Caco-2 (cell line): ENCODE measurements around the gene RPL10. TPM values are rescaled to one million over a fixed set of nuclear protein-coding genes. Genes with fewer than 3 reads are reported as not detected.
A peak's percentile ranks its signal among the peaks of the same experiment; 100 is the strongest.

Experiments used
- BruUV-seq: library from RNA; stranded (reverse); fragments of 400-500 nt; replicated peaks from 2 replicates; lab custom pipeline; 2021; lab: Mats Ljungman, UMichigan
- CTCF ChIA-PET: fragments of 300-600 bp; sonication (Branson Sonifier 250); formaldehyde crosslinking; loops from one replicate; lab custom pipeline; 2022; ENCODE audit warnings: antibody characterized with exemption; lab: Charles Lee
- POLR2A ChIA-PET: fragments of 300-600 bp; sonication (Branson Sonifier 250); formaldehyde crosslinking; loops from one replicate; lab custom pipeline; 2022; ENCODE audit warnings: antibody characterized with exemption; lab: Charles Lee
- DNase-seq, 2 experiments: peaks; one replicate each; pipeline versions ENCODE4 v3.0.0 to v3.0.0-alpha.2; 2020 to 2022
- H3K27me3 ChIP-seq: replicated peaks from 2 replicates; pipeline ENCODE4 v1.6.0; 2011; ENCODE audit warnings: low read length; ENCODE audit not compliant: control insufficient read depth, insufficient read depth
- H3K36me3 ChIP-seq: 2 replicates; pipeline ENCODE4 v1.5.1; 2011; ENCODE audit warnings: low read length; ENCODE audit not compliant: control insufficient read depth, insufficient read depth
- H3K4me1 ChIP-seq: fragments of 250-450 bp; sonication (Bioruptor Pico); 2 replicates; pipeline ENCODE4 v1.5.1; 2020; ENCODE audit warnings: mild to moderate bottlenecking
- H3K4me3 ChIP-seq: 2 replicates; pipeline ENCODE4 v1.5.1; 2011; ENCODE audit warnings: low read depth, mild to moderate bottlenecking, control low read depth, low read length
- H3K9me3 ChIP-seq: fragments of 250-450 bp; sonication (Bioruptor Pico); 2 replicates; pipeline ENCODE4 v1.5.1; 2020; ENCODE audit warnings: mild to moderate bottlenecking, moderate library complexity
- H3K27ac Mint-ChIP-seq: one replicate; pipeline ENCODE4 v1.8.0; 2022; ENCODE audit warnings: mixed read lengths; ENCODE audit not compliant: unreplicated experiment
- H3K27me3 Mint-ChIP-seq: one replicate; pipeline ENCODE4 v1.8.0; 2022; ENCODE audit warnings: mixed read lengths; ENCODE audit not compliant: insufficient read depth, unreplicated experiment
- H3K36me3 Mint-ChIP-seq: one replicate; pipeline ENCODE4 v1.8.0; 2022; ENCODE audit warnings: mild to moderate bottlenecking, mixed read lengths; ENCODE audit not compliant: insufficient read depth, unreplicated experiment
- H3K4me1 Mint-ChIP-seq: one replicate; pipeline ENCODE4 v1.8.0; 2022; ENCODE audit warnings: low read depth, mixed read lengths; ENCODE audit not compliant: unreplicated experiment
- H3K4me3 Mint-ChIP-seq: one replicate; pipeline ENCODE4 v1.8.0; 2022; ENCODE audit warnings: mild to moderate bottlenecking, moderate library complexity, mixed read lengths; ENCODE audit not compliant: unreplicated experiment
- H3K9me3 Mint-ChIP-seq: one replicate; pipeline ENCODE4 v1.8.0; 2022; ENCODE audit warnings: mixed read lengths; ENCODE audit not compliant: unreplicated experiment
- intact Hi-C: fragments of 100-400 bp; cut with micrococcal nuclease; formaldehyde crosslinking; loops from one replicate; pipeline ENCODE4 v1.10.0; 2022; ENCODE audit not compliant: unreplicated experiment
- total RNA-seq: library from RNA; stranded (reverse); gene quantifications from 2 replicates; pipeline ENCODE4 v1.2.3, GENCODE V29; 2022
- TF ChIP-seq, protein P1 (sequence below), 2 experiments: fragments of 200-600 bp in 1 of 2; IDR thresholded peaks; 1 replicate in 1 of 2; 2 replicates in 1 of 2; pipeline versions ENCODE4 v1.5.1 to v1.8.0; 2011 to 2022; ENCODE audit warnings: antibody characterized with exemption in 1 of 2, control low read depth in 1 of 2, inconsistent platforms in 1 of 2, low read depth in 1 of 2, low read length in 1 of 2, mild to moderate bottlenecking in 1 of 2, moderate library complexity in 1 of 2; ENCODE audit not compliant: insufficient read depth in 1 of 2, severe bottlenecking in 1 of 2, unreplicated experiment in 1 of 2

The RPL10 gene
- total RNA-seq, 1 experiment from 2014 or later, result 2,081 TPM

GRCh38 chrX:154419688-154420401, 21.7 kb downstream of the RPL10 start:
- ChIA-PET CTCF (no interaction called here), POLR2A (no interaction called here)
- Mint-ChIP-seq H3K27ac (no peak overlapping the region), H3K4me1 (no peaks in the 10 kb centered on the region), H3K27me3 (no peaks in the 10 kb centered on the region), H3K9me3 (no peaks in the 10 kb centered on the region), H3K4me3 (no peak overlapping the region), H3K36me3 (no peaks in the 10 kb centered on the region)
- intact Hi-C loops, result no loop called here
- H3K9me3 ChIP-seq, result no peaks in the 10 kb centered on the region
- no peaks in the 10 kb centered on the region for H3K36me3 ChIP-seq
- TF ChIP-seq, protein P1, sequence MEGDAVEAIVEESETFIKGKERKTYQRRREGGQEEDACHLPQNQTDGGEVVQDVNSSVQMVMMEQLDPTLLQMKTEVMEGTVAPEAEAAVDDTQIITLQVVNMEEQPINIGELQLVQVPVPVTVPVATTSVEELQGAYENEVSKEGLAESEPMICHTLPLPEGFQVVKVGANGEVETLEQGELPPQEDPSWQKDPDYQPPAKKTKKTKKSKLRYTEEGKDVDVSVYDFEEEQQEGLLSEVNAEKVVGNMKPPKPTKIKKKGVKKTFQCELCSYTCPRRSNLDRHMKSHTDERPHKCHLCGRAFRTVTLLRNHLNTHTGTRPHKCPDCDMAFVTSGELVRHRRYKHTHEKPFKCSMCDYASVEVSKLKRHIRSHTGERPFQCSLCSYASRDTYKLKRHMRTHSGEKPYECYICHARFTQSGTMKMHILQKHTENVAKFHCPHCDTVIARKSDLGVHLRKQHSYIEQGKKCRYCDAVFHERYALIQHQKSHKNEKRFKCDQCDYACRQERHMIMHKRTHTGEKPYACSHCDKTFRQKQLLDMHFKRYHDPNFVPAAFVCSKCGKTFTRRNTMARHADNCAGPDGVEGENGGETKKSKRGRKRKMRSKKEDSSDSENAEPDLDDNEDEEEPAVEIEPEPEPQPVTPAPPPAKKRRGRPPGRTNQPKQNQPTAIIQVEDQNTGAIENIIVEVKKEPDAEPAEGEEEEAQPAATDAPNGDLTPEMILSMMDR (IDR thresholded peaks at IDR 0.05; ENCODE audit: insufficient read depth in 1 of 2, low read depth in 1 of 2, low read length in 1 of 2, severe bottlenecking in 1 of 2, unreplicated experiment in 1 of 2), result no peak
- BruUV-seq, result no TSS peak
- no peaks in the 10 kb centered on the region for H3K27me3 ChIP-seq
- H3K4me3 ChIP-seq, result no peak overlapping the region
- H3K4me1 ChIP-seq, result no peaks in the 10 kb centered on the region
- DNase-seq, result no peak

DNA sequence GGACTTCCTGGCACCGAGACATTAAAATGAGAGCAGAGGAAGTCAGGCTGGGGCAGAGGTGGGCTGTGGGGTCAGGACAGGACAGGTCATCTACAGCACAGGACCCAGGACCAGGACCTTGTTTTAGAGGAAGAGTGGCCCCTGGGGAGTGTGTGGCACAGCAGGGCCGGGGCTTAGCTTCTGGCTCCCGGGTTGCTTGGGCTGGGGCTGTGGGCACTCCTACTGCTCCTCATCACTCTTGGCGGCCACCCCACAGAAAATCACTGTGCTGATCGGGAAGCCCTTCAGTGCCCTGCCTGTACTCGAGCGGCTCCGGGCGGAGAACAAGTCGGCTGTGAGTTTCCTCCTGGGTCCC, 22.2 kb downstream of the RPL10 start:
- Mint-ChIP-seq H3K27me3 (no peaks in the 10 kb centered on the region), H3K4me3 (no peak overlapping the region), H3K27ac (no peak overlapping the region), H3K36me3 (no peaks in the 10 kb centered on the region), H3K9me3 (no peaks in the 10 kb centered on the region), H3K4me1 (no peaks in the 10 kb centered on the region)
- Histone ChIP-seq H3K27me3 (no peaks in the 10 kb centered on the region), H3K4me1 (no peaks in the 10 kb centered on the region), H3K36me3 (no peaks in the 10 kb centered on the region), H3K9me3 (no peaks in the 10 kb centered on the region), H3K4me3 (no peak overlapping the region)
- DNase-seq, result no peak
- ChIA-PET CTCF (no interaction called here), POLR2A (no interaction called here)
- intact Hi-C loops, result no loop called here
- TF ChIP-seq, protein P1 (IDR thresholded peaks at IDR 0.05; ENCODE audit: insufficient read depth in 1 of 2, low read depth in 1 of 2, low read length in 1 of 2, severe bottlenecking in 1 of 2, unreplicated experiment in 1 of 2), result no peak
- BruUV-seq, result no TSS peak

DNA sequence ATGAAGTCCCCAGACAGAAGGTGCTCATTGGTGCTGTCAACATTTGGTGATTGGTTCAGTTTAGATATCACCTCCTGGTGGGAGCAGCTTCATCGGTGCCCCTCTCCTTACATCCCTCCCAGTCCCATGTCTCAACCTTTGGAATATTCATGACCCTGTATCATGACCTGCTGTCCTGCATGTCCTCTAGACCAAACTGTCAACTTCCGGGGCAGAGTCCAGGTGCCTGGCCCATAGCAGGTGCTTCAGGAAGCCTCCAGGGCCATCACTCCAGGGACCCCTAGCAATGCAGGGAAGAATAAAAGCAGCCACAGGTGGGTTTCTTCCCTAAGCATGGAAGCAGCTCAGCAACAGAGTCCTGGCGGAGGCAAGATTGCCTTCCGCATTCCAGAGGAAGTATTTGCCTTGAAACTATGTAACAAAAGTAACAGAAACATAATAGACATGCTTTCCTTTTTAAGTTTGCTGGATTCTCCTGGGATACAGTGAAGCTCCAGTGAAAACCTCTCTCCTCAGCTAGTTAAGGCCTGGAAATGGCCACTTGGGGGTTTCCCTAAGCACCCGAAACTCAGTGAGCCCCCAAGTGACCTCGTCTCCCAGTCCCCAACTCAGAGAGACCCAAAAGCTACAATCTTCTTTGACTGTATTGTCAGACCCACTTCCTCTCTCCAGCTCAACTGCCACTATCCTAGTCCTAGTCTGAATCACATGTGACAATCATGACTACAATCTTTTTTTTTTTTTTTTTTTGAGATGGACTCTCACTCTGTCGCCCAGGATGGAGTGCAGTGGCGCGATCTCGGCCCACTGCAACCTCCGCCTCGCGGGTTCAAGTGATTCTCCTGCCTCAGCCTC, 29.0 kb downstream of the RPL10 start:
- peak overlapping the region; percentile 82 for H3K4me3 Mint-ChIP-seq
- Histone ChIP-seq H3K27me3 (no peaks in the 10 kb centered on the region), H3K9me3 (no peaks in the 10 kb centered on the region), H3K4me3 (no peak overlapping the region), H3K4me1 (peaks cover 10% of the 10 kb centered on the region; the same call in 1 of the 2 replicates), H3K36me3 (no peaks in the 10 kb centered on the region)
- intact Hi-C loops, result no loop called here
- H3K4me1 Mint-ChIP-seq, result peaks cover 14% of the 10 kb centered on the region
- no peak overlapping the region for H3K27ac Mint-ChIP-seq
- TF ChIP-seq, protein P1 (IDR thresholded peaks at IDR 0.05; ENCODE audit: insufficient read depth in 1 of 2, low read depth in 1 of 2, low read length in 1 of 2, severe bottlenecking in 1 of 2, unreplicated experiment in 1 of 2), result no peak
- H3K27me3 Mint-ChIP-seq, result no peaks in the 10 kb centered on the region
- CTCF ChIA-PET, result interaction anchor here (0.6 kb wide), 1 partner anchor 110 kb away, joined by 4 read pairs; no protein-coding TSS in a partner anchor
- POLR2A ChIA-PET, result no interaction called here
- DNase-seq, result no peak
- H3K36me3 Mint-ChIP-seq, result peaks cover 11% of the 10 kb centered on the region
- H3K9me3 Mint-ChIP-seq, result no peaks in the 10 kb centered on the region
- BruUV-seq, result no TSS peak
